Stimulated activated naive CD8-positive, alpha-beta T cell treated with anti-CD3 and anti-CD28 coated beads, Interleukin-15, Interleukin-2, amounts not matched to agents 100 ng/mL and 50 ng/mL, for 24 hours (primary cell): ENCODE measurements around the gene ADAMTS13.

Experiments used
- H3K27ac Mint-ChIP-seq: one replicate; pipeline ENCODE4 v1.8.0; 2021; ENCODE audit warnings: mild to moderate bottlenecking, mixed read lengths
- H3K27me3 Mint-ChIP-seq: one replicate; pipeline ENCODE4 v1.8.0; 2021; ENCODE audit warnings: mixed read lengths
- H3K36me3 Mint-ChIP-seq: one replicate; pipeline ENCODE4 v1.8.0; 2021; ENCODE audit warnings: low read depth, mixed read lengths
- H3K4me1 Mint-ChIP-seq: one replicate; pipeline ENCODE4 v1.8.0; 2021; ENCODE audit warnings: low read depth, mixed read lengths
- H3K4me3 Mint-ChIP-seq: one replicate; pipeline ENCODE4 v1.8.0; 2021; ENCODE audit warnings: mild to moderate bottlenecking, mixed read lengths
- H3K9me3 Mint-ChIP-seq: one replicate; pipeline ENCODE4 v1.8.0; 2021; ENCODE audit warnings: mixed read lengths

ADAMTS13 gene

GRCh38 chr9:133427658-133428348 is 5.6 kb downstream of the ADAMTS13 start:
- Mint-ChIP-seq H3K36me3 (no peaks in the 10 kb centered on the region), H3K9me3 (no peaks in the 10 kb centered on the region), H3K4me3 (peak overlapping the region; percentile 23), H3K27me3 (peaks cover 22% of the 10 kb centered on the region), H3K4me1 (peaks cover 7% of the 10 kb centered on the region), H3K27ac (no peak overlapping the region)

GRCh38 chr9:133428617-133429101 is 6.5 kb downstream of the ADAMTS13 start:
- no peak overlapping the region for H3K4me3 Mint-ChIP-seq
- no peaks in the 10 kb centered on the region for H3K9me3 Mint-ChIP-seq
- peaks cover 7% of the 10 kb centered on the region for H3K4me1 Mint-ChIP-seq
- H3K36me3 Mint-ChIP-seq: no peaks in the 10 kb centered on the region
- peaks cover 22% of the 10 kb centered on the region for H3K27me3 Mint-ChIP-seq
- no peak overlapping the region for H3K27ac Mint-ChIP-seq

- Mint-ChIP-seq H3K9me3 (no peaks in the 10 kb centered on the region), H3K4me3 (no peak overlapping the region), H3K27ac (no peak overlapping the region)
These were observed 7.0 kb downstream of the ADAMTS13 start for GRCh38 chr9:133429214-133429613.

GRCh38 chr9:133429641-133430161 is 7.5 kb downstream of the ADAMTS13 start:
- H3K9me3 Mint-ChIP-seq: no peaks in the 10 kb centered on the region
- no peaks in the 10 kb centered on the region for H3K36me3 Mint-ChIP-seq
- no peak overlapping the region for H3K27ac Mint-ChIP-seq
- peaks cover 22% of the 10 kb centered on the region for H3K27me3 Mint-ChIP-seq
- no peak overlapping the region for H3K4me3 Mint-ChIP-seq
- H3K4me1 Mint-ChIP-seq: peaks cover 7% of the 10 kb centered on the region

More at GRCh38 chr9:133429214-133429613, 7.0 kb downstream of the ADAMTS13 start:
- H3K4me1 Mint-ChIP-seq: peaks cover 7% of the 10 kb centered on the region
- no peaks in the 10 kb centered on the region for H3K36me3 Mint-ChIP-seq
- H3K27me3 Mint-ChIP-seq: peaks cover 22% of the 10 kb centered on the region

GRCh38 chr9:133430244-133430643 is 8.1 kb downstream of the ADAMTS13 start:
- Mint-ChIP-seq H3K4me1 (peaks cover 7% of the 10 kb centered on the region), H3K27ac (no peak overlapping the region), H3K9me3 (no peaks in the 10 kb centered on the region), H3K36me3 (no peaks in the 10 kb centered on the region), H3K4me3 (no peak overlapping the region), H3K27me3 (peaks cover 22% of the 10 kb centered on the region)

GRCh38 chr9:133433351-133433843 is 11.2 kb downstream of the ADAMTS13 start:
- Mint-ChIP-seq H3K4me3 (no peak overlapping the region), H3K9me3 (no peaks in the 10 kb centered on the region), H3K27me3 (peaks cover 4% of the 10 kb centered on the region), H3K36me3 (no peaks in the 10 kb centered on the region), H3K27ac (no peak overlapping the region), H3K4me1 (no peaks in the 10 kb centered on the region)

- Mint-ChIP-seq H3K4me3 (no peak overlapping the region), H3K27ac (no peak overlapping the region), H3K36me3 (no peaks in the 10 kb centered on the region), H3K9me3 (no peaks in the 10 kb centered on the region), H3K4me1 (peaks cover 5% of the 10 kb centered on the region), H3K27me3 (no peaks in the 10 kb centered on the region)
These were observed 14.5 kb downstream of the ADAMTS13 start for GRCh38 chr9:133436681-133437080.

- Mint-ChIP-seq H3K36me3 (no peaks in the 10 kb centered on the region), H3K9me3 (no peaks in the 10 kb centered on the region), H3K4me3 (no peak overlapping the region), H3K27me3 (no peaks in the 10 kb centered on the region), H3K4me1 (peaks cover 5% of the 10 kb centered on the region), H3K27ac (no peak overlapping the region)
These were observed 15.8 kb downstream of the ADAMTS13 start for GRCh38 chr9:133437753-133438531.

- H3K27me3 Mint-ChIP-seq: no peaks in the 10 kb centered on the region
- H3K4me3 Mint-ChIP-seq: no peak overlapping the region
- peaks cover 5% of the 10 kb centered on the region for H3K4me1 Mint-ChIP-seq
- no peak overlapping the region for H3K27ac Mint-ChIP-seq
- H3K36me3 Mint-ChIP-seq: no peaks in the 10 kb centered on the region
- no peaks in the 10 kb centered on the region for H3K9me3 Mint-ChIP-seq
These were observed 17.2 kb downstream of the ADAMTS13 start for GRCh38 chr9:133439337-133439736.

- Mint-ChIP-seq H3K27ac (no peak overlapping the region), H3K4me1 (peaks cover 5% of the 10 kb centered on the region), H3K9me3 (no peaks in the 10 kb centered on the region), H3K36me3 (no peaks in the 10 kb centered on the region), H3K27me3 (no peaks in the 10 kb centered on the region), H3K4me3 (no peak overlapping the region)
These were observed 18.7 kb downstream of the ADAMTS13 start for GRCh38 chr9:133440874-133441273.

GRCh38 chr9:133441571-133441970 is 19.4 kb downstream of the ADAMTS13 start:
- no peak overlapping the region for H3K4me3 Mint-ChIP-seq
- no peak overlapping the region for H3K27ac Mint-ChIP-seq
- H3K36me3 Mint-ChIP-seq: no peaks in the 10 kb centered on the region
- no peaks in the 10 kb centered on the region for H3K9me3 Mint-ChIP-seq
- H3K4me1 Mint-ChIP-seq: peaks cover 5% of the 10 kb centered on the region
- H3K27me3 Mint-ChIP-seq: no peaks in the 10 kb centered on the region

GRCh38 chr9:133443248-133443647 is 21.1 kb downstream of the ADAMTS13 start:
- no peak overlapping the region for H3K27ac Mint-ChIP-seq
- H3K9me3 Mint-ChIP-seq: no peaks in the 10 kb centered on the region
- no peak overlapping the region for H3K4me3 Mint-ChIP-seq
- H3K4me1 Mint-ChIP-seq: peaks cover 5% of the 10 kb centered on the region
- H3K27me3 Mint-ChIP-seq: no peaks in the 10 kb centered on the region
- H3K36me3 Mint-ChIP-seq: no peaks in the 10 kb centered on the region

- H3K9me3 Mint-ChIP-seq: no peaks in the 10 kb centered on the region
- no peaks in the 10 kb centered on the region for H3K27me3 Mint-ChIP-seq
- H3K4me1 Mint-ChIP-seq: peaks cover 5% of the 10 kb centered on the region
- H3K27ac Mint-ChIP-seq: no peak overlapping the region
- no peaks in the 10 kb centered on the region for H3K36me3 Mint-ChIP-seq
- no peak overlapping the region for H3K4me3 Mint-ChIP-seq
These were observed 21.8 kb downstream of the ADAMTS13 start for GRCh38 chr9:133443982-133444381.

- H3K4me1 Mint-ChIP-seq: no peaks in the 10 kb centered on the region
- H3K4me3 Mint-ChIP-seq: no peak overlapping the region
These were observed 23.3 kb downstream of the ADAMTS13 start for GRCh38 chr9:133445293-133445969.

More at GRCh38 chr9:133445293-133445969, 23.3 kb downstream of the ADAMTS13 start:
- no peaks in the 10 kb centered on the region for H3K27me3 Mint-ChIP-seq
- no peaks in the 10 kb centered on the region for H3K9me3 Mint-ChIP-seq
- no peaks in the 10 kb centered on the region for H3K36me3 Mint-ChIP-seq
- H3K27ac Mint-ChIP-seq: no peak overlapping the region
